HepG2 (cell line): ENCODE measurements around the gene CPEB4. TPM values are rescaled to one million over a fixed set of nuclear protein-coding genes. Genes with fewer than 3 reads are reported as not detected.

Experiments
- ATAC-seq: fragments of 200-7000 bp; cut with Tn5 transposase; 3 replicates; pipeline ENCODE4 v1.9.1; 2020; ENCODE audit warnings: mild to moderate bottlenecking, moderate library complexity
- BruUV-seq: library from RNA; stranded (reverse); fragments of 400-500 nt; replicated peaks from 2 replicates; lab custom pipeline; 2021; lab: Mats Ljungman, UMichigan
- CTCF ChIA-PET: fragments of 300-600 bp; formaldehyde crosslinking; extraction: SDS; loops from one replicate; lab custom pipeline; 2021; ENCODE audit warnings: low total read pairs, inconsistent platforms, low intra/inter-chr PET ratio; lab: Yijun Ruan, JAX
- POLR2A ChIA-PET: fragments of 350-600 bp; sonication (Branson Sonifier 250); formaldehyde crosslinking; loops from one replicate; lab custom pipeline; 2020; ENCODE audit warnings: antibody characterized with exemption, inconsistent platforms; lab: Yijun Ruan, JAX
- DNase-seq: peaks from one replicate; pipeline ENCODE4 v3.0.0-alpha.2; 2015; ENCODE audit warnings: low spot score
- FAIRE-seq: peaks from 3 replicates; lab custom pipeline; 2011; peaks lifted over from hg19 to GRCh38; lab: Jason Lieb, UNC
- H2AFZ ChIP-seq: one replicate; pipeline ENCODE4 v1.6.1; 2011; ENCODE audit warnings: low read length, inconsistent platforms
- H3K27ac ChIP-seq: fragments of 300-600 bp; 3 replicates; pipeline ENCODE4 v1.8.0; 2011; ENCODE audit warnings: mixed run types, mild to moderate bottlenecking, mixed read lengths, low read length, inconsistent platforms; ENCODE audit not compliant: insufficient read depth; ENCODE audit errors: extremely low read length
- H3K27me3 ChIP-seq, 2 experiments: fragments of 200-600 bp in 1 of 2; 2 replicates in 1 of 2; 3 replicates in 1 of 2; pipeline versions ENCODE4 v1.6.0 to v1.8.0; 2011; ENCODE audit warnings: low read length in 2 of 2, mild to moderate bottlenecking in 2 of 2, moderate library complexity in 2 of 2, inconsistent platforms in 1 of 2; ENCODE audit not compliant: insufficient read depth in 2 of 2, control insufficient read depth in 1 of 2
- H3K36me3 ChIP-seq, 2 experiments: fragments of 200-600 bp in 1 of 2; replicated peaks in 1 of 2; 2 replicates in 1 of 2; 3 replicates in 1 of 2; pipeline versions ENCODE4 v1.5.1 to v1.8.0; 2011; ENCODE audit warnings: low read length in 2 of 2, inconsistent platforms in 1 of 2; ENCODE audit not compliant: insufficient read depth in 2 of 2, control insufficient read depth in 1 of 2
- H3K4me1 ChIP-seq: 2 replicates; pipeline ENCODE4 v1.5.1; 2012; ENCODE audit warnings: low read length, inconsistent platforms; ENCODE audit not compliant: insufficient read depth
- H3K4me2 ChIP-seq: 2 replicates; pipeline ENCODE4 v1.6.0; 2011; ENCODE audit warnings: low read depth, low read length, inconsistent platforms
- H3K4me3 ChIP-seq, 3 experiments: fragments of 200-600 bp in 1 of 3; sonication (generic), shearing (Covaris generic) in 1 of 3; replicated peaks in 1 of 3; 2 replicates each; pipeline ENCODE4 v1.5.1; 2011 to 2016; ENCODE audit warnings: low read length in 3 of 3, inconsistent platforms in 2 of 3, low read depth in 2 of 3, mild to moderate bottlenecking in 2 of 3, control low read depth in 1 of 3, mixed read lengths in 1 of 3; ENCODE audit not compliant: insufficient read depth in 1 of 3
- H3K79me2 ChIP-seq: one replicate; pipeline ENCODE4 v1.6.1; 2011; ENCODE audit warnings: low read length, inconsistent platforms; ENCODE audit not compliant: insufficient read depth
- H3K9ac ChIP-seq: 2 replicates; pipeline ENCODE4 v1.6.0; 2011; ENCODE audit warnings: mild to moderate bottlenecking, low read depth, low read length, inconsistent platforms; ENCODE audit not compliant: insufficient read depth
- H3K9me3 ChIP-seq: 2 replicates; pipeline ENCODE4 v1.5.1; 2012; ENCODE audit warnings: mild to moderate bottlenecking, low read length
- H4K20me1 ChIP-seq: 2 replicates; pipeline ENCODE4 v1.6.0; 2011; ENCODE audit warnings: inconsistent platforms, mild to moderate bottlenecking, low read length, moderate library complexity; ENCODE audit not compliant: insufficient read depth
- KDM3A ChIP-seq: IDR thresholded peaks from 2 replicates; pipeline ENCODE4 v1.6.1; 2018; ENCODE audit warnings: low read depth, missing compliant biosample characterization
- MEF2D ChIP-seq: sonication (generic); formaldehyde crosslinking; IDR thresholded peaks from 2 replicates; pipeline ENCODE4 v1.5.1; 2020; ENCODE audit warnings: mild to moderate bottlenecking, missing genetic modification reagents
- SAP130 ChIP-seq: IDR thresholded peaks from 2 replicates; pipeline ENCODE4 v1.6.1; 2016; ENCODE audit warnings: low read depth
- SOX13 ChIP-seq, 3 experiments: fragments of 450-650 bp in 1 of 3; sonication (generic) in 1 of 3; formaldehyde crosslinking in 1 of 3; IDR thresholded peaks in 2 of 3; conservative IDR thresholded peaks in 1 of 3; 2 replicates each; pipeline versions ENCODE4 v1.5.0 to v1.6.1; 2016 to 2020; ENCODE audit warnings: antibody characterized with exemption in 1 of 3, mild to moderate bottlenecking in 1 of 3, missing compliant biosample characterization in 1 of 3, missing genetic modification reagents in 1 of 3, moderate library complexity in 1 of 3
- ZNF30 ChIP-seq: sonication (generic); formaldehyde crosslinking; IDR thresholded peaks from 2 replicates; pipeline ENCODE4 v1.5.0; 2020; ENCODE audit warnings: mild to moderate bottlenecking, missing genetic modification reagents
- ZNF629 ChIP-seq: sonication (generic); formaldehyde crosslinking; conservative IDR thresholded peaks from 2 replicates; pipeline ENCODE4 v1.5.0; 2020; ENCODE audit warnings: missing genetic modification reagents
- WGBS: methylation state at CpG from one replicate; pipeline ENCODE4 v1.1.6; 2017; ENCODE audit warnings: low lambda C conversion rate; 5-methylcytosine and 5-hydroxymethylcytosine counted together
- in situ Hi-C: cut with HindIII; loops from 2 replicates; pipeline ENCODE4 v1.10.0; 2017; ENCODE audit warnings: low pct_unique_long_range_greater_than_20kb; ENCODE audit not compliant: extremely low pct_ligation_motif_present
- intact Hi-C: fragments of 100-400 bp; cut with micrococcal nuclease; formaldehyde crosslinking; loops from one replicate; pipeline ENCODE4 v1.10.0; 2022; ENCODE audit not compliant: unreplicated experiment
- polyA plus RNA-seq, 8 experiments: library from polyadenylated mRNA; depleted of rRNA in 3 of 8; stranded (reverse) in 7 of 8; unstranded in 1 of 8; fragments of >200 nt; fragmentation: Illumina TruSeq in 4 of 8; extraction: Trizol in 4 of 8; gene quantifications; 2 replicates each; pipeline versions ENCODE4 v1.2.1 to v1.2.3, GENCODE V29; 2011 to 2016; ENCODE audit warnings: low read depth in 4 of 8, missing spikeins in 1 of 8, mixed read lengths in 1 of 8; ENCODE audit not compliant: insufficient read depth in 1 of 8
- total RNA-seq, 5 experiments: library from RNA; depleted of rRNA; stranded (reverse); fragments of >200 nt; fragmentation: Illumina TruSeq; extraction: Trizol; gene quantifications; 2 replicates each; pipeline ENCODE4 v1.2.3, GENCODE V29; 2016; ENCODE audit warnings: low read depth in 1 of 5

The CPEB4 gene
- total and polyA plus RNA-seq, 2 of the 13 experiments (the other 11 are each of a cell fraction or from before 2014, with no cell fraction given), result 7.7 to 26.7 TPM

DNA sequence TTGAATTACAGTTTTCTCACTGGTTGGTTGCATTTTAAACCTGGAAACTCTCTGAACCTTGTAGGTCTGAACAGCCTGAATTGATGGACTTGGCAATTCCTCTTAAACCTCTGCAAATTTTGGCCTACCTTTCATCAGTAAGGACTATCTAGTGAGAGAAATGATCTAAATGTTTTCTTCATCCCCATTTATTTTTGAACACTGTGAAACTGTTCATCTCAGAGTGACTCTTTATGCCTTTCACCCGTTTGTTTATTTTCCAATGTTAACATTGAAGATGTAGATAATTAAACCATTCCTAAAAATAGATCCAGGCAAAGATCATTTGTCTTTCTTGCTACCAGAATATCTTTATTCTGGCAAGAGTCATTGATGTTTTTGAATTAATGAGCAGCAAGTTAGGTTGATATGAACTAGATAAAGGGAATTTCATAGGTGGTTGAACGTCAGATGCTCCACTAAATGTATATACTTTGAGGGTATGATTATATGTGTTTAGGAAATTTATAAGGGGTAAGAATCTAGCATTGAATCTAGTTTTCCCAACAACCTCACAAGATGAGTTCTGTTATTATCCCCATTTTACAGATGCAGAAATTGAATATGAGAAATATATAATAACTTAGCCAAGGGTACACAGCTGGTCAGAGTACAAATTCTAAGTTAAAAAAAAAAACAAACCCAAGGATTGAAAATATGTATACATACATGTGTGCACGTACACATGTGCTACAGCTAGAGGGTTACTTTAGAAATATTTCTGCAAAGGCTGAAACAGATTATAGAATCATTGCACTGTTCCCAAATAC, 3.4 kb downstream of the CPEB4 start:
- no TSS peak for BruUV-seq
- TF ChIP-seq MEF2D (CRISPR knock-in tag) (peak; percentile 67; the same call in 1 of the 2 replicates), ZNF629 (CRISPR knock-in tag) (peak; percentile 55), ZNF30 (no peak), KDM3A (CRISPR knock-in tag) (no peak), SAP130 (peak; percentile 8; the same call in 1 of the 2 replicates), SOX13 (IDR thresholded peaks at IDR 0.05) (no peak), SOX13 (CRISPR knock-in tag; conservative IDR thresholded peaks at IDR 0.05 in 1 of 2, IDR thresholded peaks at IDR 0.05 in 1 of 2) (peak in 1 of 2 experiments; percentile 17; a peak in 1 of 4 replicates)
- WGBS, result 6% methylated on average over 3 of the region's 3 CpGs

More for the DNA sequence above, 3.4 kb downstream of the CPEB4 start:
- ATAC-seq (no peak), DNase-seq (no peak), FAIRE-seq (no peak)
- Histone ChIP-seq H3K27ac (peak overlapping the region; percentile 32), H3K4me2 (peak overlapping the region; percentile 80), H3K27me3 (no peaks in the 10 kb centered on the region), H3K9me3 (no peaks in the 10 kb centered on the region), H3K4me1 (peaks cover 52% of the 10 kb centered on the region), H2AFZ (no peak overlapping the region), H3K36me3 (no peaks in the 10 kb centered on the region; a peak in 1 of 5 replicates), H3K9ac (peak overlapping the region; percentile 75), H3K79me2 (peaks cover 76% of the 10 kb centered on the region), H4K20me1 (no peaks in the 10 kb centered on the region), H3K4me3 (peak overlapping the region; percentile 79 to 90 (median 81))
- intact Hi-C loops (loop anchor here (1.0 kb wide), 1 partner anchor 82 kb away; no protein-coding TSS in a partner anchor), in situ Hi-C loops (loop anchor here (5.0 kb wide), 1 partner anchor 81 kb away; no protein-coding TSS in a partner anchor)
- ChIA-PET POLR2A (interaction anchor here (0.9 to 4.7 kb wide), 6 partner anchors 23 to 202 kb away, joined by 3 to 28 read pairs (median 8); no protein-coding TSS in a partner anchor), CTCF (no interaction called here)
